SK-N-MC (cell line): ENCODE results near the gene DYNLT5.

ENCODE experiments used
- EZH2 ChIP-seq: fragments of 200-600 bp; sonication (generic); IDR thresholded peaks from one replicate; pipeline ENCODE4 v1.6.1; 2017; ENCODE audit warnings: antibody characterized with exemption
- FOXP2 ChIP-seq: optimal IDR thresholded peaks from 2 replicates; pipeline ENCODE3; 2011; ENCODE audit warnings: mild to moderate bottlenecking, moderate library complexity; ENCODE audit not compliant: insufficient read depth; ENCODE audit errors: extremely low read length, control extremely low read depth
- POLR2AphosphoS5 ChIP-seq: IDR thresholded peaks from 2 replicates; pipeline ENCODE4 v1.6.1; 2012; ENCODE audit warnings: mild to moderate bottlenecking, low read depth, low read length, borderline replicate concordance

DNA sequence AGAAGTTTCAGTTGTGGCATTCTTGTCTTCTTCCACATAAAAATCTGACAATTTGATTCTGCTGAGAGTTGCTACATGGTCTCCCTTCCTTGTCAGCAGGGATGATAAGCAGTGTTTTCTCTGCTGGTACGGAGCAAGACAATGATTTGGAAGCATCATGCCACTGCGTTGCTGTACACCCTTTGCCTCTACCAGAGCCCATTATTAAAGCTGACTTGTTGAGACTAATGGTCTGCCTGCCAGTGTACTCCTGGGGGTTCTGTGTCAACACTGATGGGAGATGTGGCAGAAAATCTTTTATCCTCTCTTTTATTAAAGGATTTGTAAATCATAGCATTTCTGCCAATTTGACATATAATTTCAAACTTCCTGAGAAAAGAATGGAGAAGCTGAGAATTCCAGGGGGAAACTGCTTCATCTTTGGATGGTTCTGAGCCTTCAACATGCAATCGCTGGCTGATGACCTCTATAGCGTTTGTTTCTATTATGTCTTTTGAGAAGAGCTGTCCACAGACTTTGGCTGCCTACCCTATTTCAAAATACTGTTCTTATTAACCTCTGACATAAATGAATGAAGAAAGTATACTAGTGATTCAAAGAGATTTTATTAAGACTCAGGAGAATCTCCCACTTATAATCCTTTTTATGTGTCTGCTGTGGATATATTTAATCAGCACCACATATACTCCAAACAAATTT is 47.9 kb upstream of the DYNLT5 start:
- TF ChIP-seq EZH2 (no peak), POLR2AphosphoS5 (no peak), FOXP2 (no peak)
